Esophagus muscularis mucosa (tissue), 3 donors: ENCODE measurements around the gene DESI2.

Experiments used
- CTCF ChIP-seq, 3 experiments: fragments of 200-600 bp in 2 of 3; fragments of 450-650 bp in 1 of 3; sonication (generic) in 2 of 3; IDR thresholded peaks; one replicate each; pipeline ENCODE4 v1.5.1; 2017 to 2019; ENCODE audit warnings: antibody characterized with exemption in 3 of 3, mild to moderate bottlenecking in 2 of 3, moderate library complexity in 1 of 3
- POLR2A ChIP-seq: fragments of 450-650 bp; IDR thresholded peaks from one replicate; pipeline ENCODE4 v1.6.1; 2017; ENCODE audit warnings: antibody characterized with exemption, moderate library complexity, mild to moderate bottlenecking, low read depth

DNA sequence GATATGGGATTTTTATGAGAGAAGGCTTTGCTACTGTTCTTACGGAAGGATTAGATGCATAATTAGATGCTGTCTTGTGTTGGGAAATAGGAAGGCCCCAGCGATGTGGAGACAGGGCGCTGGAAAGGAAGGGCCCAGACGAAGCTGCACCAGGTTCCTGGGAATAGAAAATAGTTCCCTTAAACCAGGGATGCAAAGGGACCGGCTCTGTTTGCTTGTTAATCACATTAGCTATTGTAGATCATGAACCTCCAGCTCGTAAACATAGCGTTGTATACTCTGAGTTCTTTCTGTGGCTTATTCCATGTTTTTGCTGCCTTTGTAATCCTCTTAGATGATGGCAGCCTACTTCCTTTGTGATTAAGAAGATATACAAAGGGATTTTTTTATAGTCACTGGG, 102.7 kb downstream of the DESI2 start:
- no peak for TF ChIP-seq CTCF (IDR thresholded peaks at IDR 0.05)
- TF ChIP-seq POLR2A = no peak
